Ovary (tissue), 3 donors: Measurements from ENCODE around the gene KCNG2.

Experiments
- EP300 ChIP-seq: sonication (generic); formaldehyde crosslinking; IDR thresholded peaks from one replicate; pipeline ENCODE4 v1.6.1; 2017; ENCODE audit warnings: antibody characterized with exemption
- POLR2A ChIP-seq: fragments of 450-650 bp; IDR thresholded peaks from one replicate; pipeline ENCODE4 v1.6.1; 2017; ENCODE audit warnings: antibody characterized with exemption, mild to moderate bottlenecking, moderate library complexity
- TF ChIP-seq, protein P1 (sequence below), 3 donors: fragments of 450-650 bp in 2 of 3; fragments of 200-600 bp in 1 of 3; IDR thresholded peaks; one replicate each; pipeline versions ENCODE4 v1.5.1 to v1.8.0; 2016 to 2022; ENCODE audit warnings: antibody characterized with exemption in 3 of 3, mild to moderate bottlenecking in 1 of 3
- donor health status: DM: no; HTN: no; CAD: no.

DNA sequence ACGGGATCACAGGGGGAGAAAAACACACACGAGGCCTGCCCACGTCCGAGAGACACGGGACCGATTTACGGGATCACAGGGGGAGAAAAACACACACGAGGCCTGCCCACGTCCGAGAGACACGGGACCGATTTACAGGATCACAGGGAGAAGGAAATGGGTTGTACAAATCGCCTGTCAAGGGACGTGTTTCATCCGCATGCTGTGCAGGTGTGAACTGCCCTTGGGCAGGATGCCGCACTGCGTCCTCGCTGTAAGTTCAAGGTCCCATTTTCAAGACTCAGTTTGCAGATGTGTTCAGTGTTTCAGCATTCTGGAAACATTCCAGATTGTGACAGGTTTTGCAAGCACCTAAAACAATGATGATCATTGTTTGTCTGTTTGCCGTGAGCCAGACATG, 2.3 kb upstream of the KCNG2 start:
- no peak for TF ChIP-seq POLR2A
- TF ChIP-seq, protein P1, sequence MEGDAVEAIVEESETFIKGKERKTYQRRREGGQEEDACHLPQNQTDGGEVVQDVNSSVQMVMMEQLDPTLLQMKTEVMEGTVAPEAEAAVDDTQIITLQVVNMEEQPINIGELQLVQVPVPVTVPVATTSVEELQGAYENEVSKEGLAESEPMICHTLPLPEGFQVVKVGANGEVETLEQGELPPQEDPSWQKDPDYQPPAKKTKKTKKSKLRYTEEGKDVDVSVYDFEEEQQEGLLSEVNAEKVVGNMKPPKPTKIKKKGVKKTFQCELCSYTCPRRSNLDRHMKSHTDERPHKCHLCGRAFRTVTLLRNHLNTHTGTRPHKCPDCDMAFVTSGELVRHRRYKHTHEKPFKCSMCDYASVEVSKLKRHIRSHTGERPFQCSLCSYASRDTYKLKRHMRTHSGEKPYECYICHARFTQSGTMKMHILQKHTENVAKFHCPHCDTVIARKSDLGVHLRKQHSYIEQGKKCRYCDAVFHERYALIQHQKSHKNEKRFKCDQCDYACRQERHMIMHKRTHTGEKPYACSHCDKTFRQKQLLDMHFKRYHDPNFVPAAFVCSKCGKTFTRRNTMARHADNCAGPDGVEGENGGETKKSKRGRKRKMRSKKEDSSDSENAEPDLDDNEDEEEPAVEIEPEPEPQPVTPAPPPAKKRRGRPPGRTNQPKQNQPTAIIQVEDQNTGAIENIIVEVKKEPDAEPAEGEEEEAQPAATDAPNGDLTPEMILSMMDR (IDR thresholded peaks at IDR 0.05) = no peak
- no peak for TF ChIP-seq EP300
